SK-N-SH treated with all-trans-retinoic acid at 6 μM for 48 hours (cell line): ENCODE results near the gene EXD3.

Experiments used
- ATAC-seq: fragments of 200-7000 bp; cut with Tn5 transposase; 3 replicates; pipeline ENCODE4 v1.9.1; 2020; ENCODE audit warnings: mild to moderate bottlenecking, moderate library complexity
- ARNTL ChIP-seq: fragments of 450-650 bp; formaldehyde crosslinking; IDR thresholded peaks from 2 replicates; pipeline ENCODE4 v1.5.0; 2020; ENCODE audit warnings: low read depth, mild to moderate bottlenecking, moderate library complexity, borderline replicate concordance
- BACH2 ChIP-seq: fragments of 250-450 bp; sonication (Bioruptor Pico); IDR thresholded peaks from 2 replicates; pipeline ENCODE4 v1.9.0; 2021; ENCODE audit warnings: mild to moderate bottlenecking, borderline replicate concordance
- CSDC2 ChIP-seq: fragments of 250-450 bp; sonication (Bioruptor Pico); IDR thresholded peaks from 2 replicates; pipeline ENCODE4 v1.5.0; 2020; ENCODE audit warnings: mild to moderate bottlenecking, moderate library complexity
- CSRNP3 ChIP-seq: fragments of 250-450 bp; sonication (Bioruptor Pico); IDR thresholded peaks from 2 replicates; pipeline ENCODE4 v1.5.1; 2021; ENCODE audit warnings: mild to moderate bottlenecking, moderate library complexity
- ESRRG ChIP-seq: fragments of 250-450 bp; sonication (Bioruptor Pico); IDR thresholded peaks from 2 replicates; pipeline ENCODE4 v1.6.1; 2021; ENCODE audit warnings: mild to moderate bottlenecking
- GLIS3 ChIP-seq: fragments of 250-450 bp; sonication (Bioruptor Pico); IDR thresholded peaks from 2 replicates; pipeline ENCODE4 v1.5.0; 2020; ENCODE audit warnings: mild to moderate bottlenecking, moderate library complexity
- ISL1 ChIP-seq: fragments of 250-450 bp; sonication (Bioruptor Pico); IDR thresholded peaks from 2 replicates; pipeline ENCODE4 v2.1.2; 2022; ENCODE audit warnings: mild to moderate bottlenecking, moderate library complexity
- OSR1 ChIP-seq: fragments of 250-450 bp; sonication (Bioruptor Pico); IDR thresholded peaks from 2 replicates; pipeline ENCODE4 v1.8.0; 2022; ENCODE audit warnings: moderate library complexity, mild to moderate bottlenecking, inconsistent platforms
- PATZ1 ChIP-seq: fragments of 250-450 bp; sonication (Bioruptor Pico); IDR thresholded peaks from 2 replicates; pipeline ENCODE4 v1.8.0; 2020; ENCODE audit warnings: mild to moderate bottlenecking, moderate library complexity, borderline replicate concordance
- POU6F1 ChIP-seq: fragments of 250-450 bp; sonication (Bioruptor Pico); IDR thresholded peaks from 2 replicates; pipeline ENCODE4 v1.8.0; 2021; ENCODE audit warnings: low read depth, mild to moderate bottlenecking, moderate library complexity, borderline replicate concordance
- PPARA ChIP-seq: fragments of 250-450 bp; sonication (Bioruptor Pico); IDR thresholded peaks from 2 replicates; pipeline ENCODE4 v1.5.0; 2020; ENCODE audit warnings: mild to moderate bottlenecking, borderline replicate concordance
- RARB ChIP-seq: fragments of 250-450 bp; sonication (Bioruptor Pico); IDR thresholded peaks from 2 replicates; pipeline ENCODE4 v1.8.0; 2021; ENCODE audit warnings: mild to moderate bottlenecking, moderate library complexity
- SNAI2 ChIP-seq: fragments of 250-450 bp; sonication (Bioruptor Pico); IDR thresholded peaks from 2 replicates; pipeline ENCODE4 v1.5.0; 2020; ENCODE audit warnings: mild to moderate bottlenecking, moderate library complexity
- TCF4 ChIP-seq: fragments of 250-450 bp; sonication (Bioruptor Pico); IDR thresholded peaks from 2 replicates; pipeline ENCODE4 v1.8.0; 2021; ENCODE audit warnings: mild to moderate bottlenecking, moderate library complexity, borderline replicate concordance
- TOX ChIP-seq: fragments of 250-450 bp; sonication (Bioruptor Pico); IDR thresholded peaks from 2 replicates; pipeline ENCODE4 v1.8.0; 2021; ENCODE audit warnings: mild to moderate bottlenecking, moderate library complexity, borderline replicate concordance
- TSHZ2 ChIP-seq: fragments of 250-450 bp; sonication (Bioruptor Pico); IDR thresholded peaks from 2 replicates; pipeline ENCODE4 v1.5.0; 2020; ENCODE audit warnings: mild to moderate bottlenecking, moderate library complexity
- ZC3H10 ChIP-seq: fragments of 250-450 bp; sonication (Bioruptor Pico); IDR thresholded peaks from 2 replicates; pipeline ENCODE4 v1.5.1; 2021; ENCODE audit warnings: mild to moderate bottlenecking, moderate library complexity
- ZFP3 ChIP-seq: fragments of 250-450 bp; sonication (Bioruptor Pico); IDR thresholded peaks from 2 replicates; pipeline ENCODE4 v1.5.0; 2020; ENCODE audit warnings: mild to moderate bottlenecking, moderate library complexity
- ZFP30 ChIP-seq: fragments of 450-650 bp; formaldehyde crosslinking; IDR thresholded peaks from 2 replicates; pipeline ENCODE4 v1.5.0; 2022; ENCODE audit warnings: mild to moderate bottlenecking, moderate library complexity
- ZNF565 ChIP-seq: fragments of 450-650 bp; formaldehyde crosslinking; conservative IDR thresholded peaks from 2 replicates; pipeline ENCODE4 v1.5.0; 2020; ENCODE audit warnings: low read depth, mild to moderate bottlenecking, moderate library complexity
- ZNF70 ChIP-seq: fragments of 450-650 bp; formaldehyde crosslinking; IDR thresholded peaks from 2 replicates; pipeline ENCODE4 v1.5.0; 2020; ENCODE audit warnings: mild to moderate bottlenecking, moderate library complexity
- ZNF8 ChIP-seq: fragments of 450-650 bp; formaldehyde crosslinking; IDR thresholded peaks from 2 replicates; pipeline ENCODE4 v1.5.0; 2020; ENCODE audit warnings: mild to moderate bottlenecking, moderate library complexity

The EXD3 gene

GRCh38 chr9:137286975-137287383 is 136.0 kb downstream of the EXD3 start:
- peak; percentile 98 for ATAC-seq
- TF ChIP-seq ZNF70 (CRISPR knock-in tag): no peak
- TF ChIP-seq GLIS3 (CRISPR knock-in tag): no peak
- no peak for TF ChIP-seq PATZ1 (CRISPR knock-in tag)
- no peak for TF ChIP-seq SNAI2 (CRISPR knock-in tag)
- no peak for TF ChIP-seq ISL1 (CRISPR knock-in tag)
- no peak for TF ChIP-seq ESRRG (CRISPR knock-in tag)
- TF ChIP-seq ZC3H10: no peak
- TF ChIP-seq ZNF8 (CRISPR knock-in tag): no peak
- TF ChIP-seq OSR1 (CRISPR knock-in tag): no peak
- TF ChIP-seq TSHZ2 (CRISPR knock-in tag): no peak
- no peak for TF ChIP-seq CSRNP3 (CRISPR knock-in tag)
- TF ChIP-seq ARNTL (CRISPR knock-in tag): no peak
- TF ChIP-seq ZFP30 (CRISPR knock-in tag): no peak
- TF ChIP-seq TOX (CRISPR knock-in tag): no peak
- TF ChIP-seq TCF4 (CRISPR knock-in tag): no peak
- TF ChIP-seq RARB: no peak
- TF ChIP-seq ZFP3 (CRISPR knock-in tag): no peak
- no peak for TF ChIP-seq CSDC2 (CRISPR knock-in tag)
- no peak for TF ChIP-seq PPARA

- peak; percentile 7 for ATAC-seq
Observed at GRCh38 chr9:137281345-137282116, 141.4 kb downstream of the EXD3 start.

More at GRCh38 chr9:137281345-137282116, 141.4 kb downstream of the EXD3 start:
- TF ChIP-seq ZC3H10 (no peak), ZNF8 (CRISPR knock-in tag) (no peak), OSR1 (CRISPR knock-in tag) (no peak), BACH2 (CRISPR knock-in tag) (no peak), PATZ1 (CRISPR knock-in tag) (no peak), TCF4 (CRISPR knock-in tag) (no peak), CSRNP3 (CRISPR knock-in tag) (no peak), TSHZ2 (CRISPR knock-in tag) (no peak), CSDC2 (CRISPR knock-in tag) (no peak), SNAI2 (CRISPR knock-in tag) (no peak), TOX (CRISPR knock-in tag) (no peak), POU6F1 (CRISPR knock-in tag) (no peak), ZFP3 (CRISPR knock-in tag) (no peak), ZNF565 (CRISPR knock-in tag) (no peak), ARNTL (CRISPR knock-in tag) (no peak)
